NB4 (cell line): Measurements from ENCODE around the gene GRPR.

Experiments used
- MAX ChIP-seq: IDR thresholded peaks from 2 replicates; pipeline ENCODE4 v1.6.1; 2011; ENCODE audit warnings: low read depth, low read length
- POLR2A ChIP-seq: IDR thresholded peaks from 2 replicates; pipeline ENCODE4 v1.6.1; 2011; ENCODE audit warnings: mild to moderate bottlenecking; ENCODE audit not compliant: insufficient read length; ENCODE audit errors: extremely low read depth
- TF ChIP-seq, protein P1 (sequence below): IDR thresholded peaks from one replicate; pipeline ENCODE4 v1.5.1; 2012; ENCODE audit warnings: low read depth, low read length

GRCh38 chrX:16138108-16138427 is 14.7 kb downstream of the GRPR start:
- TF ChIP-seq POLR2A (no peak), MAX (no peak)
- TF ChIP-seq, protein P1, sequence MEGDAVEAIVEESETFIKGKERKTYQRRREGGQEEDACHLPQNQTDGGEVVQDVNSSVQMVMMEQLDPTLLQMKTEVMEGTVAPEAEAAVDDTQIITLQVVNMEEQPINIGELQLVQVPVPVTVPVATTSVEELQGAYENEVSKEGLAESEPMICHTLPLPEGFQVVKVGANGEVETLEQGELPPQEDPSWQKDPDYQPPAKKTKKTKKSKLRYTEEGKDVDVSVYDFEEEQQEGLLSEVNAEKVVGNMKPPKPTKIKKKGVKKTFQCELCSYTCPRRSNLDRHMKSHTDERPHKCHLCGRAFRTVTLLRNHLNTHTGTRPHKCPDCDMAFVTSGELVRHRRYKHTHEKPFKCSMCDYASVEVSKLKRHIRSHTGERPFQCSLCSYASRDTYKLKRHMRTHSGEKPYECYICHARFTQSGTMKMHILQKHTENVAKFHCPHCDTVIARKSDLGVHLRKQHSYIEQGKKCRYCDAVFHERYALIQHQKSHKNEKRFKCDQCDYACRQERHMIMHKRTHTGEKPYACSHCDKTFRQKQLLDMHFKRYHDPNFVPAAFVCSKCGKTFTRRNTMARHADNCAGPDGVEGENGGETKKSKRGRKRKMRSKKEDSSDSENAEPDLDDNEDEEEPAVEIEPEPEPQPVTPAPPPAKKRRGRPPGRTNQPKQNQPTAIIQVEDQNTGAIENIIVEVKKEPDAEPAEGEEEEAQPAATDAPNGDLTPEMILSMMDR: peak; percentile 22
